Naive thymus-derived CD8-positive, alpha-beta T cell (primary cell): Measurements from ENCODE around the gene CD6. TPM values are rescaled to one million over a fixed set of nuclear protein-coding genes. Genes with fewer than 3 reads are reported as not detected.

ENCODE experiments used
- ATAC-seq, 2 donors: fragments of 150-1000 bp; cut with Tn5 transposase in 1 of 2; sonication (Bioruptor Pico), chemical (Tn5 transposase) in 1 of 2; 1 replicate in 1 of 2; 2 replicates in 1 of 2; pipeline ENCODE4 v1.10.0; 2021; ENCODE audit warnings: mild to moderate bottlenecking in 2 of 2, moderate library complexity in 2 of 2
- POLR2A ChIA-PET: fragments of 350-600 bp; sonication (Branson Sonifier 250); formaldehyde crosslinking; loops from one replicate; lab custom pipeline; 2021; ENCODE audit warnings: antibody characterized with exemption; lab: Charles Lee
- DNase-seq, 10 donors: peaks; one replicate each; pipeline versions ENCODE4 v3.0.0 to v3.0.0-alpha.2; 2020 to 2022
- H3K27ac Mint-ChIP-seq, 10 donors: one replicate each; pipeline ENCODE4 v1.8.0; 2020 to 2022; ENCODE audit warnings: mild to moderate bottlenecking in 10 of 10, mixed read lengths in 10 of 10, moderate library complexity in 4 of 10, inconsistent platforms in 1 of 10
- H3K27me3 Mint-ChIP-seq, 5 donors: one replicate each; pipeline ENCODE4 v1.8.0; 2021 to 2022; ENCODE audit warnings: mixed read lengths in 5 of 5
- H3K36me3 Mint-ChIP-seq, 3 donors: one replicate each; pipeline ENCODE4 v1.8.0; 2020 to 2022; ENCODE audit warnings: mixed read lengths in 3 of 3, mild to moderate bottlenecking in 2 of 3, inconsistent platforms in 1 of 3
- H3K4me1 Mint-ChIP-seq, 4 donors: one replicate each; pipeline ENCODE4 v1.8.0; 2021 to 2022; ENCODE audit warnings: mixed read lengths in 4 of 4
- H3K4me3 Mint-ChIP-seq, 10 donors: one replicate each; pipeline ENCODE4 v1.8.0; 2020 to 2022; ENCODE audit warnings: mild to moderate bottlenecking in 10 of 10, mixed read lengths in 10 of 10, moderate library complexity in 6 of 10, inconsistent platforms in 1 of 10
- H3K9me3 Mint-ChIP-seq, 9 donors: one replicate each; pipeline ENCODE4 v1.8.0; 2020 to 2022; ENCODE audit warnings: mixed read lengths in 9 of 9, mild to moderate bottlenecking in 3 of 9, inconsistent platforms in 1 of 9, moderate library complexity in 1 of 9
- polyA plus RNA-seq, 3 donors: library from polyadenylated mRNA; unstranded; fragments of 300-500 nt; fragmentation: Illumina TruSeq; gene quantifications; one replicate each; pipeline ENCODE4 v1.2.3, GENCODE V29; 2021
- total RNA-seq, 8 experiments: library from RNA in 2 of 8; stranded (reverse) in 2 of 8; gene quantifications; one replicate each; pipeline ENCODE4 v1.2.3 and lab custom pipeline; 2021 to 2026

Gene CD6
- total and polyA plus RNA-seq, 5 experiments from 2014 or later = 150 to 405 (median 199) TPM

DNA sequence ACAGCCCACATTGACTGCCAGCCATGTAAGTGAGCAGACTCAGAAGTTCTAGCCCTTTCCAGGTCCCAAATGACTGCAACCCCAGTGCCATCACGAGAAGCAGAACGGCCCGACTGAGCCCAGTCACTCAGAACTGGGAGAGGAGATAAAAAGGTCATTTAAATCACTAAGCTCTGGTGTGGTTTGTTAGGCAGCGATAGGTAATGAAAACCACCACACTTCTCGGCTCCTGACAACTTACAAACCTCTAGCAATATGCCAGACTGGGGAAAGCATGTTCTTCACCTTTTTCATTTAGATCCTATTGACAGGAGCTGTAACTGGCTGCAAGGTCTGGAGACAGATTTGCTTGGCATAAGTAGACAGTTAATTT, 26.2 kb upstream of the CD6 start:
- Mint-ChIP-seq H3K27me3 (peaks cover 0 to 1% (median 0%) of the 10 kb centered on the region in 5 donors), H3K9me3 (no peaks in the 10 kb centered on the region), H3K4me3 (peak overlapping the region in 1 of 10 donors; percentile 45), H3K27ac (peak overlapping the region in 2 of 10 donors; percentile 32 to 40), H3K4me1 (peaks cover 11 to 37% (median 14%) of the 10 kb centered on the region in 4 donors), H3K36me3 (peaks cover 0 to 43% (median 12%) of the 10 kb centered on the region in 3 donors)
- ATAC-seq (no peak), DNase-seq (no peak)
- POLR2A ChIA-PET = interaction anchor here (1.0 to 1.1 kb wide), 2 partner anchors 10 to 30 kb away, joined by 3 to 4 read pairs; no protein-coding TSS in a partner anchor

DNA sequence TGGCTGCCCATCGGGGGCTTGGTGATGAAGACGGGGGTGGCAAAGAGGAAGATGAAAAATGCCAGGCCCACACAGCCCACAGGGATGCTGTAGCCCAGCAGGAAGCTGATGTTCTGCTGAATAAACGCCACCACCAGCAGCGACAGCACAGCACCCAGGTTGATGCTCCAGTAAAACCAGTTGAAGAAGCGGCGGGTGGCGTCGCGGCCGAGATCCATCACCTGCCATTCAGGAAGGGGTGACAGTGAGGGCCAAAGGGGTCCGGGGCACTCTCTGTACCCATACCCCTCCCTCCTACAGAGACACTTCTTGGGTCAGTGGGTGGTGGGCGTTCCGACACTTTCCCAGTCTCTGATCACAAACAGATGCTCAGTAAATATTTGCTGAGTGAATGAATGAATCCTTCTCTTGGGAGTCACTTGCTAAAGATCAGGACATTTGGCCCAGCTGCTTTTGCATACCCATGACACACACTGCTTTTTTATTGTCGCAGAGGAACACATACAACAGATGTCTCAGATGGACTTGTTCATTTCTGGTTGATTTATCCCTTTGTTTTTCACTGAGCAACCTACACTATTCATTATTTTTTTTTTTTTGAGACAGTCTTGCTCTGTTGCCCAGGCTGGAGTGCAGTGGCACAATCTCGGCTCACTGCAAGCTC, 24.7 kb upstream of the CD6 start:
- no peak for ATAC-seq
- Mint-ChIP-seq H3K36me3 (peaks cover 0 to 29% (median 12%) of the 10 kb centered on the region in 3 donors), H3K27ac (no peak overlapping the region), H3K4me1 (peaks cover 14 to 38% (median 17%) of the 10 kb centered on the region in 4 donors), H3K27me3 (peaks cover 0 to 1% (median 0%) of the 10 kb centered on the region in 5 donors), H3K9me3 (no peaks in the 10 kb centered on the region), H3K4me3 (no peak overlapping the region)
- POLR2A ChIA-PET = no interaction called here
- DNase-seq = no peak

GRCh38 chr11:60947700-60948099, 23.8 kb upstream of the CD6 start:
- DNase-seq (no peak), ATAC-seq (no peak)
- Mint-ChIP-seq H3K4me3 (no peak overlapping the region), H3K36me3 (peaks cover 0 to 22% (median 10%) of the 10 kb centered on the region in 3 donors), H3K27ac (no peak overlapping the region), H3K4me1 (peaks cover 24 to 45% (median 26%) of the 10 kb centered on the region in 4 donors), H3K27me3 (peaks cover 0 to 1% (median 0%) of the 10 kb centered on the region in 5 donors), H3K9me3 (no peaks in the 10 kb centered on the region)
- POLR2A ChIA-PET = no interaction called here

DNA sequence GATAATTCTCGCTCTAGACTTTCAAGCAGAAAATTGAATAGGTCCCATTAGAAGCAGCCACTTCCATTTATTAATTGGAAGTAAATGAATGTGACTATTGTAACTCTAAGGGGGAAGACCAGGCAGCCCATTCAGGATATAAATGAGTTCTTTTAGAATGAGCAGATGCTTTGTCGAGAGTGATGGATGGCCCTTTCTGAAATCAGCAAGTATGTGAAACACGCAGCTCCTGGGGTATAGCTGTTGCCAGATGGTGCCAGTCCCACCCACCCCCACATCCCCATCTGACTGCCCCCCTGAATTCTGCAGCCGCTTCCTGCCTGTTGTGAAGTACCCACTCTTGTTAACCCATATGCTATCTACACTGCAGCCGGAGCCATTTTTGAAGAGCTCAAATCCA, 23.2 kb upstream of the CD6 start:
- POLR2A ChIA-PET = no interaction called here
- DNase-seq = no peak

DNA sequence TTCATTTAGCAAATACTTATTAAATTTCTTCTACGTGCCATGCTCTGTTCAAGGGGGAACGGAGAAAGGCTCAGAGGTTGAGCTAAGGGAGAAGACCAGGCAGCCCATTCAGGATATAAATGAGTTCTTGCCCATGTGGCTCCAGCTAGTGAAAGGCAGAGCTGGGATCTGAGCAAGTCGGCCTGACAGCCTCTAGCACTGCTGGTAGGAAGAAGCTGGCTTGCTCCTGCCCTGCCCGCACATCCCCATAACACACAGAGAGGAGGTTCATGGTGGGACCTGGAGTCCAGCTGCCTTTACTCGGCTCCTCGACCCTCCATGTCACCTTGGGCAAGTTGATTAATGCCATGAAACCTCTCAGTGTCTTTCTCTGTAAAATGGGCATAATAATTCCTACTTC, 21.5 kb upstream of the CD6 start:
- POLR2A ChIA-PET = interaction anchor here (1.2 to 2.3 kb wide), 6 partner anchors 13 to 71 kb away, joined by 3 to 7 read pairs (median 3); partner anchors contain the start of genes CD6 and PRPF19
- peak overlapping the region; percentile 30 to 96 (median 68) for H3K4me3 Mint-ChIP-seq
- DNase-seq (no peak), ATAC-seq (no peak)
- H3K9me3 Mint-ChIP-seq = no peaks in the 10 kb centered on the region
- peaks cover 0 to 11% (median 9%) of the 10 kb centered on the region in 3 donors for H3K36me3 Mint-ChIP-seq
- H3K27me3 Mint-ChIP-seq = no peaks in the 10 kb centered on the region
- peaks cover 27 to 54% (median 30%) of the 10 kb centered on the region in 4 donors for H3K4me1 Mint-ChIP-seq
- H3K27ac Mint-ChIP-seq = peak overlapping the region in 7 of 10 donors; percentile 31 to 89 (median 63)

More for the DNA sequence above, 23.2 kb upstream of the CD6 start:
- peaks cover 0 to 17% (median 10%) of the 10 kb centered on the region in 3 donors for H3K36me3 Mint-ChIP-seq
- peaks cover 29 to 50% (median 31%) of the 10 kb centered on the region in 4 donors for H3K4me1 Mint-ChIP-seq
- H3K4me3 Mint-ChIP-seq = peak overlapping the region in 1 of 10 donors; percentile 4
- H3K9me3 Mint-ChIP-seq = no peaks in the 10 kb centered on the region
- ATAC-seq = no peak
- H3K27ac Mint-ChIP-seq = peak overlapping the region in 4 of 10 donors; percentile 24 to 51 (median 36)
- peaks cover 0 to 1% (median 0%) of the 10 kb centered on the region in 5 donors for H3K27me3 Mint-ChIP-seq

DNA sequence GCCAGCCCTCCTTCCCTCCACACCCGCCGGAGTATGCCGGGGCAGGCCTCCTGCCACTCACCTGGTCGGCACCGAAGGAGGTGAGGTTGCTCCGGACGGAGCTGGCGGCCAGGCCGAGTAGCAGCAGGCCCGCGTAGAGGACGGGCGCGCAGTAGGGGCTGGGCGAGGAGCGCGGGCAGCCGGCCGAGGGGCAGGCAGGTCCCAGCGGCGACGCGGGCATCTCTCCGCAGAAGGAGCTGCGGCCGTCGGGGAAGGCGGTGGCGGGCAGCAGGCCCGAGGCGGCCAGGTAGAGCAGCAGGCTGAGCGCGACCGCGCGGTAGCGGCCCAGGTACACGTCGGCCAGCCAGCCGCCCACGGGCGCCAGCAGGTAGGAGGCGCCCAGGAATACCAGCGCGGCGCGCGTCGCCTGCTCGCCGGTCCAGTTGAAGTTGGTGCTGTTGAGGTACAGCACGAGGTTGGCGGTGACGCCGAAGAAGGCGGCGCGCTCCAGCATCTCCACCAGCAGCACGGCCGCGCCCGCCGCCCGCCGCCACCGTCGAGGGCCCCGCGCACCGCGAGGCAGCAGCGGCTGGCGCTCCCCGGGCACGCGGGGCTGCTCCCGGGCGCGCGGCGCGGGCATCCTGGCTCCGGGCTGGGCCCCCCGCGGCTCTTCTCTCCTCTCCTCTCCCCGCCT, 20.4 kb upstream of the CD6 start:
- DNase-seq (peak in 7 of 10 donors; percentile 22 to 52 (median 37)), ATAC-seq (peak; percentile 46 to 62)
- Mint-ChIP-seq H3K4me1 (peaks cover 25 to 60% (median 36%) of the 10 kb centered on the region in 4 donors), H3K4me3 (peak overlapping the region; percentile 83 to 97 (median 96)), H3K27me3 (no peaks in the 10 kb centered on the region), H3K9me3 (no peaks in the 10 kb centered on the region), H3K27ac (peak overlapping the region in 7 of 10 donors; percentile 53 to 98 (median 96)), H3K36me3 (peaks cover 0 to 5% (median 2%) of the 10 kb centered on the region in 3 donors)
- POLR2A ChIA-PET = interaction anchor here (0.8 to 2.3 kb wide), 10 partner anchors 19 to 170 kb away, joined by 3 to 7 read pairs (median 3); partner anchors contain the start of genes CD6 and PRPF19

DNA sequence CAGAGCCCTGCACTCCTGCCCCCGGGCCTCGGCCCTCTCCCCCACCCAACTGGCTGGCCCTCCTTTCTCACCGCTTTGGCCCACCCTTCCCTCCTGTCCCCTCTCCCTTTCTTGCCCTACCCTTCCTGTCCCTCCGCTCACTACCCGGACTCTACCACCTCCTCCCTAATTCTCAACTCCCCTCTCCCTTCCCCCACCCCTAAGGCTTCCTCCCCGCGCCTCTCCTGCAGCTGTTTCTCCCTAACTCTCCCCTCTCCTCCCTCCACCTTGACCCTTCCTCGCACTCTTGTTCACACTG, 19.9 kb upstream of the CD6 start:
- peak in 1 of 2 donors; percentile 14 for ATAC-seq

DNA sequence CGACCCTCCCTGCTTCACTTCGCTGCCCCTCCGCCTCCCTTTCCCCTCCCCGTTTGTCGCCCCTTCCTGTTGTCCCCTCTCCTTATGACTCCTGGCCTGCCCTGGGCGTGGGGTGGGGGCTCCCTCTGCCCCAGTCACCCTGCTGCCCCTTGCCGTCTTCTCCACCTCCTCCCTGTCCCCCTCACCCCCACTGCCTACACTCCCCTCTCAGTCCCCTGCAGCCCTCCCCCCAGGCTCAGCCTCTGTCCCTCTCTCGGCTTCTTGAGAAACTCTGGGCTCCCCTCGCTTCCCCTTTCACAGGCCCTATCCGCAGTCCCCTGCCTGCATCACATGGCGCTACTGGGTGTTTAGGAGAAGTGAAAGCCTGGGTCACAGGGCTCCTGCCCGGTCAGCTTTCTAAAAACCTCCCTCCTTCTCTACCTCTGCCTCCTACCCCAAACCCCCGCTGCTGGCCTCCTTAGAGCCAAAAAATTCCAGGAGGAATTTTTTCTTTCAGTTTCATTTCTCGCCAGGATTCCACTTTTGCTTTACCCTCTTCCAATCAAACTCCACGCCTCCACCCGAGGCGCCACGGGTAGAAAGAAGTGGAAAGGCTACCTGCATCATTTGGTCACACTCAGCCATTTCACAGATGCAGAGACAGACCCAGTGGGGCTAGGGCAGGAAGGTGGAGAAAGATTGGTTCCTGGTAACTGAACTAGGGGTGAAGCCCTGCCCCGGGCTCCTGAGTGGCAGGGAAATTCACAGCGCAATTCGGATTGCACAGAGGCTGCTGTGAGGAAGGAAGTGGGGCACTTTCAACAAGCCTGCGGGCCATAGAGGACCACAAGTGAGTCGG, 19.4 kb upstream of the CD6 start, which contains the start of gene SLC15A3:
Gene SLC15A3 (minus strand): TSS at position 273 of the 838 bp plus-strand sequence. CDS start 625 bp downstream, outside the sequence.
- H3K36me3 Mint-ChIP-seq = no peaks in the 10 kb centered on the region
- H3K4me1 Mint-ChIP-seq = peaks cover 25 to 56% (median 36%) of the 10 kb centered on the region in 4 donors
- POLR2A ChIA-PET = interaction anchor here (0.5 to 2.3 kb wide), 6 partner anchors 24 to 242 kb away, joined by 3 to 7 read pairs (median 3); partner anchors contain the start of gene PRPF19
- DNase-seq (peak in 9 of 10 donors; percentile 35 to 77 (median 51)), ATAC-seq (peak; percentile 77 to 86)
- H3K4me3 Mint-ChIP-seq = peak within 1 kb of the TSS; percentile 83 to 97 (median 96)
- no peaks in the 10 kb centered on the region for H3K9me3 Mint-ChIP-seq
- H3K27ac Mint-ChIP-seq = peak within 1 kb of the TSS; percentile 86 to 98 (median 96)
- no peaks in the 10 kb centered on the region for H3K27me3 Mint-ChIP-seq

More for the DNA sequence above, 19.9 kb upstream of the CD6 start:
- H3K4me3 Mint-ChIP-seq = peak overlapping the region; percentile 83 to 97 (median 96)
- H3K27me3 Mint-ChIP-seq = no peaks in the 10 kb centered on the region
- H3K4me1 Mint-ChIP-seq = peaks cover 25 to 56% (median 36%) of the 10 kb centered on the region in 4 donors
- POLR2A ChIA-PET = interaction anchor here (0.5 to 2.3 kb wide), 8 partner anchors 19 to 243 kb away, joined by 3 to 7 read pairs (median 3); partner anchors contain the start of gene PRPF19
- peaks cover 0 to under 1% (median 0%) of the 10 kb centered on the region in 3 donors for H3K36me3 Mint-ChIP-seq
- no peak for DNase-seq
- H3K27ac Mint-ChIP-seq = peak overlapping the region; percentile 86 to 98 (median 96)
- H3K9me3 Mint-ChIP-seq = no peaks in the 10 kb centered on the region

DNA sequence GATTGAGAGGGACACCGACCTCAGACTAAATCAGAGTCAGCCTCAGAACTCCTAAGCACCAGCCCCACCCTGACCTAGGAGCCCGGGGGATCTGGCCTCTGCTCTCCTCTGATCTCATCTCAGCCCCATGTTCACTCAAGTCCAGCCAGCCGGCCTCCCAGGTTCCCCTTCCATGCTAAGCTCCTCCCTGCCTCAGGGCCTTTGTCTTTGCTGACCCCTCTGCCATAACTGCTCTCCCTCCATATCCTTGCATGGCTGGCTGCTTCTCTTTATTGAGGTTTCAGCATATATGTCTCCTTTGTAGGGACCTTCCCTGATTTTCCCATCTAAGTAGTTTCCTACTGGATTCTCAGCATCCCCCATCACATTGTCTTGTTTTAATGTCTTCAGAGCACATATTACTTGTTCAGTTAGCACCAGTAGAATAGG, 18.7 kb upstream of the CD6 start:
- H3K9me3 Mint-ChIP-seq = no peaks in the 10 kb centered on the region
- POLR2A ChIA-PET = interaction anchor here (0.7 kb wide), 1 partner anchor 25 kb away, joined by 3 read pairs; no protein-coding TSS in a partner anchor
- peak overlapping the region; percentile 86 to 98 (median 96) for H3K27ac Mint-ChIP-seq
- H3K27me3 Mint-ChIP-seq = no peaks in the 10 kb centered on the region
- peaks cover 25 to 56% (median 36%) of the 10 kb centered on the region in 4 donors for H3K4me1 Mint-ChIP-seq
- no peaks in the 10 kb centered on the region for H3K36me3 Mint-ChIP-seq
- peak overlapping the region; percentile 83 to 97 (median 96) for H3K4me3 Mint-ChIP-seq
- ATAC-seq (no peak), DNase-seq (no peak)

- no peak for ATAC-seq
Measured at GRCh38 chr11:60953781-60954180, 17.7 kb upstream of the CD6 start.

GRCh38 chr11:60954421-60954820, 17.1 kb upstream of the CD6 start:
- Mint-ChIP-seq H3K4me3 (no peak overlapping the region), H3K27ac (peak overlapping the region in 4 of 10 donors; percentile 19 to 72 (median 43)), H3K36me3 (no peaks in the 10 kb centered on the region), H3K4me1 (peaks cover 22 to 44% (median 28%) of the 10 kb centered on the region in 4 donors), H3K9me3 (no peaks in the 10 kb centered on the region), H3K27me3 (no peaks in the 10 kb centered on the region)
- POLR2A ChIA-PET = no interaction called here
- no peak for DNase-seq
- ATAC-seq = no peak

More at GRCh38 chr11:60953781-60954180, 17.7 kb upstream of the CD6 start:
- Mint-ChIP-seq H3K4me3 (no peak overlapping the region), H3K4me1 (peaks cover 24 to 49% (median 31%) of the 10 kb centered on the region in 4 donors), H3K27me3 (no peaks in the 10 kb centered on the region), H3K27ac (peak overlapping the region in 5 of 10 donors; percentile 2 to 82 (median 72)), H3K9me3 (no peaks in the 10 kb centered on the region), H3K36me3 (no peaks in the 10 kb centered on the region)
- no peak for DNase-seq
- POLR2A ChIA-PET = interaction anchor here (0.7 kb wide), 1 partner anchor 16 kb away, joined by 3 read pairs; no protein-coding TSS in a partner anchor
